Kidney (tissue), 14 donors: Measurements from ENCODE around the gene GRHL3. TPM values are rescaled to one million over a fixed set of nuclear protein-coding genes. Genes with fewer than 3 reads are reported as not detected.

Experiments
- DNase-seq, 5 donors: peaks; one replicate each; pipeline ENCODE4 v3.0.0-alpha.2; 2013 to 2020
- FAIRE-seq: peaks from 2 replicates; lab custom pipeline; 2012; peaks lifted over from hg19 to GRCh38; lab: Jason Lieb, UNC
- H3K27ac ChIP-seq, 2 donors: one replicate each; pipeline ENCODE4 v1.7.0; 2013; ENCODE audit warnings: low read depth in 2 of 2, low read length in 2 of 2, inconsistent platforms in 1 of 2
- H3K27me3 ChIP-seq: one replicate; pipeline ENCODE4 v1.7.1; 2013; ENCODE audit warnings: low read length, inconsistent platforms; ENCODE audit not compliant: control insufficient read depth, insufficient read depth
- H3K36me3 ChIP-seq, 3 donors: one replicate each; pipeline versions ENCODE4 v1.7.0 to v1.7.1; 2013; ENCODE audit warnings: low read length in 3 of 3, control low read depth in 1 of 3, inconsistent platforms in 1 of 3; ENCODE audit not compliant: insufficient read depth in 3 of 3, control insufficient read depth in 2 of 3
- H3K4me1 ChIP-seq, 3 donors: one replicate each; pipeline versions ENCODE4 v1.7.0 to v1.7.1; 2013; ENCODE audit warnings: low read length in 3 of 3, inconsistent platforms in 1 of 3, low read depth in 1 of 3; ENCODE audit not compliant: control insufficient read depth in 2 of 3, insufficient read depth in 2 of 3
- H3K4me3 ChIP-seq, 3 donors: one replicate each; pipeline versions ENCODE4 v1.7.0 to v1.8.1; 2013; ENCODE audit warnings: low read length in 3 of 3, control low read depth in 1 of 3, inconsistent platforms in 1 of 3
- H3K9ac ChIP-seq, 3 donors: one replicate each; pipeline versions ENCODE4 v1.7.0 to v1.7.1; 2013; ENCODE audit warnings: low read length in 3 of 3, control low read depth in 1 of 3, inconsistent platforms in 1 of 3
- H3K9me3 ChIP-seq, 3 donors: one replicate each; pipeline versions ENCODE4 v1.7.0 to v1.7.1; 2013; ENCODE audit warnings: low read length in 3 of 3, control low read depth in 1 of 3, inconsistent platforms in 1 of 3; ENCODE audit not compliant: control insufficient read depth in 2 of 3, insufficient read depth in 1 of 3
- CTCF ChIP-seq: IDR thresholded peaks from 3 replicates; pipeline ENCODE4 v1.5.1; 2012; ENCODE audit warnings: mild to moderate bottlenecking, moderate library complexity, borderline replicate concordance; ENCODE audit not compliant: insufficient read depth; ENCODE audit errors: extremely low read depth
- intact Hi-C: fragments of 100-400 bp; cut with DNase I; formaldehyde crosslinking; loops from one replicate; pipeline ENCODE4 v1.11.1; 2022
- polyA plus RNA-seq: library from polyadenylated mRNA; stranded (reverse); fragments of 350-450 nt; fragmentation: Illumina TruSeq; extraction: RNeasy Lipid Tissue Mini Kit (QIAGEN cat#74804); gene quantifications from one replicate; pipeline ENCODE4 v1.2.3, GENCODE V29; 2014; ENCODE audit warnings: low read depth, low replicate concordance; ENCODE audit not compliant: insufficient read depth
- total RNA-seq: library from RNA; stranded (reverse); fragmentation: NEBNext Ultra II Directional; extraction: Animal tissue kit (Norgen Biotek cat#: 25700); gene quantifications from one replicate; pipeline ENCODE4 v1.2.1, GENCODE V29; 2021
- donor health status: control.
- donor health status: control.
- donor health status: control.
- donor health status: control.
- donor health status: control.
- donor health status: DM: yes; HTN: yes; CAD: no.
- donor health status: Normal renal cell carcinoma (clear cell type).

Gene GRHL3
- total and polyA plus RNA-seq, 2 donors from 2014 or later, result 0.32 to 1.7 TPM

DNA sequence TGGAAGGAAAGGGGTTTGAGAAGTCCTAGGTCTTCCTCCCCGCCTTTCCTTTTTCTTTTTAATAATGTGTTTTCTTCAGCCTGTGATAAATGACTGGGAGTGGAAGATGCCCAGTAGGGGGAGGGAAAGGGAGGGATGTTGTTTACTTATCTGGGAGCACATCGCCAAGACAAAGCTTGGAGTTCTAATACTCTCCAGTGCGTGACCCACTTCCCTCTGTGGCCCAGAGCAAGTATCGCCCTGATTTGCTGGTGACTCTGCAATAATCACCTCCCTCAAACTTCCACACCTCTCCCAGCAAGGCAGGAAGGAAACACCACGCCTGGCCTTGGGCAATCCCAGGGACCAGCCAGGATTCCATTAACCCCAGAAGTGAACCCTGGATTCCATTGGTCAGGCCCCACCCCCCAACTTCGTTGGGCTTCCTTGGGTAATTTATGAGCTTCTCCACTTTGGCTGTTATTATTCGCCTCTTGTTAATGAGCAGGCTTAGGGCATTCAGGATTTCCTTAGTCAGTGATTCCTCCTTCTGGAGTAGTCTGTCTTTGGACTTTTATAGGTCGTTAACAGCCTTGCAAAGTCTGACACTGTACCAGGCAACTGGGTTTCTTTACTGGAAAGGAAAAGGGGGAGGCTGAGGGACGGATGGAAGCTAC is 24.3 kb upstream of the GRHL3 start:
- no peaks in the 10 kb centered on the region for H3K27me3 ChIP-seq
- H3K4me1 ChIP-seq, result peaks cover 2 to 17% (median 12%) of the 10 kb centered on the region in 3 donors
- TF ChIP-seq CTCF, result no peak
- FAIRE-seq (no peak), DNase-seq (peak; percentile 80 to 93 (median 90))
- H3K4me3 ChIP-seq, result no peak overlapping the region
- H3K36me3 ChIP-seq, result no peaks in the 10 kb centered on the region
- H3K9me3 ChIP-seq, result no peaks in the 10 kb centered on the region
- peak overlapping the region in 1 of 2 donors; percentile 36 for H3K27ac ChIP-seq
- intact Hi-C loops, result no loop called here
- no peak overlapping the region for H3K9ac ChIP-seq

- no peaks in the 10 kb centered on the region for H3K27me3 ChIP-seq
- intact Hi-C loops, result no loop called here
- H3K9me3 ChIP-seq, result no peaks in the 10 kb centered on the region
- FAIRE-seq (no peak), DNase-seq (peak in 3 of 5 donors; percentile 33 to 60 (median 51))
- no peak overlapping the region for H3K9ac ChIP-seq
- H3K4me3 ChIP-seq, result no peak overlapping the region
- H3K4me1 ChIP-seq, result peaks cover 2 to 17% (median 12%) of the 10 kb centered on the region in 3 donors
- TF ChIP-seq CTCF, result no peak
- no peak overlapping the region for H3K27ac ChIP-seq
- H3K36me3 ChIP-seq, result no peaks in the 10 kb centered on the region
Observed at GRCh38 chr1:24295535-24295934, 23.6 kb upstream of the GRHL3 start.

DNA sequence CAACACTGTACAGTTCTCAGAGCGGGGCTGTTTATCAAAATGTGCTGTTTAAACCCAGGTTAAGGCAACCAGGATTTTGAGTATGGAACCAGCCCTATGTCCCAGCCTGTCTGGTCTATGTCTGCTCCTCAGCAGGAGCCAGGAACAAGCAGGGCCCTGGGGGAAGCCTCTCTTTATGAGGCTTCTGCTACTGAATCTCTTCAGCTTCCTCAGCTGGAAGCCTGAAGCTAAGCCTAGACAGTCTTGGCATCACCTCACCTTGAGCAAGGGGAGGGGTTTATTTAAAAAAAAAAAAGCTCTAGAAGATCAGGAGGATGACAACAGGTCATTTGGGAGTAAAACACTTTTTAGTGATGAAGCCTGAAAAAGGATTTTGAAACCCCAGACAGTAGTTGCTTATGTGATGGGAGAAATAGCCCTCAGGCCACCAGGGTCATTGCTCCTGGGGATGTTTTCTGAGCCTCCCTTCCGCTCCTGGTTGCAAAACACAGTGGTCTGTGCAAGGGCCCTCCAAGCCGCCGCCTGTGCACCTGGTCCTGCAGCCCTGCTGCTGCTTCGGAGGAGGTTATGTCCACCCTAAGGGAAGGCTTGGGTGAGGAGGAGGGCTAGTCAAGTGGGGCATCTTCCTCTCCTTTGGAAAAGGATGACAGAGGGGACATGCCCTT is 21.8 kb upstream of the GRHL3 start:
- no peaks in the 10 kb centered on the region for H3K27me3 ChIP-seq
- FAIRE-seq (no peak), DNase-seq (no peak)
- H3K27ac ChIP-seq, result no peak overlapping the region
- no peak overlapping the region for H3K9ac ChIP-seq
- TF ChIP-seq CTCF, result no peak
- H3K36me3 ChIP-seq, result no peaks in the 10 kb centered on the region
- intact Hi-C loops, result no loop called here
- no peak overlapping the region for H3K4me3 ChIP-seq
- no peaks in the 10 kb centered on the region for H3K9me3 ChIP-seq
- peaks cover 2 to 17% (median 12%) of the 10 kb centered on the region in 3 donors for H3K4me1 ChIP-seq
